GM19043 (cell line): ENCODE results near the gene PDE4D.

Source experiments
- ATAC-seq: cut with Tn5 transposase; IDR thresholded peaks from one replicate; pipeline ENCODE4 v1.9.1; 2021; ENCODE audit warnings: low read depth; ENCODE audit not compliant: unreplicated experiment

The PDE4D gene

DNA sequence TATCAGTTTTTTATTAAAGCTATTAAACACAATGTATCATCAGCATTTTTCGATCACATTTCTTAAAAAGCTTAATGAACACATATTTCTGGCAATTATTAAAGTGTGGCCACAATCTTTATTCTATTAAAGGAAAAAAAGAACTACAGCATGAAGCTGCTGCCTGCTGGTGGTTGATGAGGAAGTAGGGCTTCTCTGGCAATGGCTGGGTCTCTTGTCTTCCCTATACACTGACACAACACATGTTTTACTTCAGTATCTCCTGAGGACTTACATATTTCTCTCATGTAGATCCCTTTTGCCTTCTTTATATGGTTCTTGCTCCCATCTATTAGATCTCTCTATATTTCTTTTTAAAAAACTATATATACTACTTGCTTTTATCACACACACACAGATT is 719.9 kb downstream of the PDE4D start:
- no peak for ATAC-seq

DNA sequence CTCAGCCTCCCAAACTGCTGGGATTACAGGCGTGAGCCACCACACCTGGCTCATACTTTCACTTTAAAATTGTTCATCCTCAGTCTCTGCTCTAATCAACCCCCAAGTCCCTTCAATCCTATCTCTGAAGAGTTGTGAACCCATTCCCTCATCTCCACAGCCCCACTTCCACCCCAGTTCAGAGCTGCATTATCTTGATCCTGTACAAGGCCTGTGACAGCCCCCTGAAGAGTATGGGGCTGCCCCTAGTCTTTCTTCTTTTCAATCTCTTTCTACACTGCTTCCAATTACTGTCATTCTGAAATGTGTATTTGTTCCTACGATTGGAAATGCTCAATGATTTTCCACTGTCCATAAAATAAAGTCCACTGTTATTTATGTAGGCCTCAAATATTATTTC is 722.4 kb downstream of the PDE4D start:
- ATAC-seq = no peak

DNA sequence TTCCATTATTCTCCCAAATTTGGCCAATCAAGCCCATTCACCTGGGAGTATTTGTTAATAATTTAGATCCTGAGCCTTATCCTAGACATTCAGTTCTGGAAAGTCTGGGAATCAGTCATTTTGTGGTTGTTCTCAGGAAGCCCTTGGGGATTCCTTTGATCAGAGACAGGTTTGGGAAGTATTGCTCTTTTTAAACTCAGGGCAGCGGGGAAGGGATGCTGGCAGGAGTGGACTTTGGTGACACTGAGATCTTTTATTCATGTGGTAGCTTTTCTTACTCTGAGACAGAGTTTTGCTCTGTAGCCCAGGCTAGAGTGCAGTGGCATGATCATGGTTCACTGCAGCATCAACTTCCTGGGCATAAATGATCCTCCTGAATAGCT is 723.8 kb downstream of the PDE4D start:
- no peak for ATAC-seq

GRCh38 chr5:59169081-59169767 is 724.3 kb downstream of the PDE4D start:
- no peak for ATAC-seq

DNA sequence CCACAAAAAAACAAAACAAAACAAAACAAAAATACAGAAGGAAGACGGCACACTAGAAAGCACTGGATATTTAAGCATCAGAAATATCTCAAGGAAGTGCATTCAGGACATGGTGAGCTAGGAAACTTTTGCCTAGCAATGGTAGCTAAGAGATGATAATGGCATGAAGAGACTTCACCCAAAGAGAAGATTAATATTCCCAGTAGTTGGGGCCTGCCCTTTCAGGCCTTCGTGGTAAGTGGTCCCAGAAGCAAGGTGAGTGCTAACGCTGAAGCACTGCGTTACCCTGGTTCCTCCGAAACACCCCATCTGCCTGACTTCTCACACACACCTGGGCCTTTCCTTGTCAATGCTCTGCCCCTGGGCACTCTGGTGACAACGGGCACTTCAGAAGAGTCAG is 725.5 kb downstream of the PDE4D start:
- no peak for ATAC-seq

DNA sequence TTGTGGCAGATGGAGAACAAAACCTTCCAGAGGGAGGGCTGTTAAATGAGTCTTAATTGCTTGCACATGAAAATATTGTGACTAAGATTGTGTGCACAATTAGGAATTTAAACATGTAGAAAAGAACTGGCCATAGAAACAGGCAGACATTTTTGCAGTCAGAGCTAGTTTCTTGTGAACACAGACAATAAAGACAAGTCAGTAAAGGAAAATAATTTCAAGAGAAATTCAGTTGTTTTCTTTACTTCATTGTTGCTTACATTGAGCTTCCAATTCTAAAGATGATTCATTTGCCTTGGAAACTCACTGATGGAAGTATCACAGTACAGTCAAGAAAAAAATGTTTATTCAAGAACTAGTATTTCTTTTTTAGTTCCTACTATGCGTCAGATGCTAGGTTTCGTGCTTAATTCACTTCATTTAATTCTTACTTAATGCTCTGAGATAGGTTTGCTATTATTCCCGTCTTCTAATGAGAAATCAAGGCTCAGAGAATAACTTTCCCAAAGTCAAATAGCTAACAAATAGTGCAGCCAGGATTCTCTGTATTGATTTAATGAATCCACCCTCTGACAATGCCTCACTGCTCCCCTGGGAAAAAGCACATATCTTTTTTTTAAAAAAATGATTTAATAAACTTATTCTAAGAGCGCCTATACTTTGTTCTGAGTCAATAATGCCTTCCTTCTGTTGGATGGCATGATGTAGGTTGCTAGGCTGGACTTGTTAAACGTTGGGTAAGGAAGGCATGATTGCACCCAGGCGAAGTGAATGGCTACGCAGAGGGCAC is 729.3 kb downstream of the PDE4D start:
- no peak for ATAC-seq

DNA sequence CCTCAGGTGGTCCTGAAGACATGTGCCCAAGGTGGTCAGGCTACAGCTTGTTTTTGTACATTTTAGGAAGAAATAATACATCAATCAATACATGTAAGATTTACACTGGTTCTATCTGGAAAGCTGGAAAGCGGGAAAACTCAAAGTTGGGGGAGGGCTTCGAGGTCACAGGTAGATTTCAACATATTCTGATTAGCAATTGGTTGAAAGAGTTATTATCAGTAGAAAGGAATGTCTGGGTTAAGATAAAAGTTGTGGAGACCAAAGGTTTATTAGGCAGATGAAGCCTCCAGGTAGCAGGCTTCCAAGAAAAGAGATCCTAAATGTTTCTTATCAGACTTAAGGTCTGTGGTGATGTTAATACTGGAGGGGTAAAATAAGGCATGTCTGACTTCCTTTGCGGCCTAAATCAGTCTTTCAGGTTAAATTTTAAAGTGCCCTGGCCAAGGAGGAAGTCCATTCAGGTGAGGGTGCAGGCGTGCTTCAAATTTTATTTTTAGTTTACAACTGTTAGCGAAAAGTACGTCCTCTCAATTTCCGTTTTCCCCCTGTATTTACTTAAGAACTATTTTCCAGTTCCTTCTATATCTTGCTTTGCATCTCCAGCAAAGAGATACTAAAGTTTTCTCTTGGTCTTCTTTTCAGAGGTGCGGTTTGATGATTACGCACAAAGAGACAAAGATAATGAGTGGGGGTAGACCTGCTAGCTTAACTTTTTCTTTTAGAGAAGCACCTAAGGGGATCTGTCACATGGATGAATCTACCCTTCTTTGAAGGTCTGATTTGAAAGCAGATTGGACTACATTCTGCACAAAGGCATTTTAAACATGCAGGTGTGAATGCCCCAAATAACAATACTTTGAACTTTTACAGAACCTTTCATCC is 732.1 kb downstream of the PDE4D start:
- ATAC-seq = no peak

DNA sequence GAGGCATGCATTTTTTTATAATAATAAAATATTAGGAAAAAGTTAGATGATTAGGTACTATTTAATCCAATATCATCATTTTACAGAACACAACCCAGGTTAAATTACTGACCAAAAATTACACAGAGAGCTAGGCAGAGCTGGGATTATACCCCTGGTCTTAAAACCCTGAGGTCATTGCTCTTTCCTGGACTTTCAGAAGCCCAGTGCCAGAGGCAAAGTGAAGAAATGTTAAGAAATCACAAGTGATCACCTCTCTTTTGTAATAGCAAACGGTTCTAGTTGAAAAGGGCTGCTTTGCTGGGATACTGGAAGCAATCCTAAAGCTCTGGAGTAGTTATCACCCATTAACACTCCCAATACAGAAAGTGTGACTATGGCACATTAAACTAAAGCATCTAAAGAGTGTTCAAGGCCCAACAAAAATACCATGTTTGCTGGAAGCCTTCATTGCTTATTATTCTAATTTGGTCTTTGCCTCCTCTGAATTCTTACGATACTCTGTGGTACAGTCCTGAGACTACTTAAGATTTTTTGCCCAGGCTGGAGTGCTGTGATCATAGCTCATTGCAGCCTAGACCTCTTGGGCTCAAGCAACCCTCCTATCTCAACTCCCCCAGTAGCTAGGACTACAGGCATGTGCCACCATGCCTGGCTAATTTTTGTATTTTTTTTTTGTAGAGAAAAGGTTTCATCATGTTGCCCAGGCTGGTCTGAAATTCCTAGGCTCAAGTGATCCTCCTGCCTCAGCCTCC is 734.7 kb downstream of the PDE4D start:
- ATAC-seq = no peak

GRCh38 chr5:59158165-59158564 is 735.4 kb downstream of the PDE4D start:
- ATAC-seq = no peak

DNA sequence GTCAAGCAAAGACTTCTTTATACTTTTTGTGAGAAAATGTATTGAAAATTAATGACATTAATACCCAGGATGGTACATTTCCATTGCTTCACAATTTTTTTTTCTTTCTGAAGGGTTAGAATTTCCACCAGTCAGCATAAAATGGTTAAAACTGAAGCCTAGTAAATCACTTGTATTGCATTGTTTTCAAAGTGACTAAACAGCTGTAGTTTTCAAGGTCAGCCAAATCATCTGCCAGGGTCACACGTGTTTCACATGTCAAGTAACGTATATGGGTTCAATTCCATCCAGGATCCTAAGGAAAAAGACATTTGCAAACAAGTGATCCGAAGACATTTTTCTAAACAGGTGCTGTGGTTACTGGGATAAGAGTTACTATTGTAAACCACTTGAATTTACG is 736.5 kb downstream of the PDE4D start:
- ATAC-seq = no peak

DNA sequence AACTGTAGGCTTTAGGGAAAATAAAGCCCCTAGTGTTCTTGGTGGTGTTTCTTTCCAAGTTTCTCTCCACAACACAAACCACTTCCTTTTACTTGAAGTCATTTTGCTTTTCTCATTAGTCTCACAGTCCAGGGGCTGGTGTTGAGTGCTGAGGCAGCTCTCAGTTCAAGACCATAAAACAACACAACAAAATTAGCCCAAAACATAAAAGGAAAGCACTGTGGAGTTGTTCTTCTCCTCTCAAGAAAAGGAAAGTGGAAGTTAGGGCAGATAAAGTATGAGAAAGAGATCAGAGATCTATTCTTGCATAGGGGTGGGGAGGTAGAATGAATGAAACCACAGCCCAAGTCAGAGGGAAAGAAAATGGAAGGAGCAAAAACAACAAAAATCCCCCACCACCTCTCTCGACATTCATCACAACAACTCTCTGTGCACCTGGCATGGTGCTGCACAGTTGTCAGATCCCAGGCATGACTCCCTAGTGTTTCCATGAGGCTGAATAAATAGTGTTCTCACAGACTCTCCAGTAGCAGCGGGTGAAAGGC is 740.8 kb downstream of the PDE4D start:
- ATAC-seq = no peak

- no peak for ATAC-seq
Measured at GRCh38 chr5:59151162-59151889, 742.2 kb downstream of the PDE4D start.

GRCh38 chr5:59149827-59150226 is 743.7 kb downstream of the PDE4D start:
- ATAC-seq = no peak

- ATAC-seq = no peak
Measured at GRCh38 chr5:59149271-59149670, 744.3 kb downstream of the PDE4D start.

DNA sequence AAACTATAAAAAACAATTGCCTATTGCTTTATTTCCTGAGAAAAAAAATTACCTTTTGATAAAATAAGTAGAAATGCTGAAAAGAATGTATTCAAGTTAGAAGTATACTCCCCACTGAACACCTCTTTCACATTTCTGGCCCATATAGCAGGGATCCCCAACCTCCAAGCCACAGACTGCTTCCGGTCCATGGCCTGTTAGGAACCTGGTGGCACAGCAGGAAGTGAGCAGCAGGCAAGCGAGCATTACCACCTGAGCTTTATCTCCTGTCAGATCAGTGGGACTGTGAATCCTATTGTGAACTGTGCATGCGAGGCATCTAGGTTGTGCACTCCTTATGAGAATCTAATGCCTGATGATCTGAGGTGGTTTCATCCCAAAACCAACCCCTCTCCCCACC is 746.8 kb downstream of the PDE4D start:
- no peak for ATAC-seq

GRCh38 chr5:59143926-59144333 is 749.6 kb downstream of the PDE4D start:
- peak; percentile 95 for ATAC-seq

DNA sequence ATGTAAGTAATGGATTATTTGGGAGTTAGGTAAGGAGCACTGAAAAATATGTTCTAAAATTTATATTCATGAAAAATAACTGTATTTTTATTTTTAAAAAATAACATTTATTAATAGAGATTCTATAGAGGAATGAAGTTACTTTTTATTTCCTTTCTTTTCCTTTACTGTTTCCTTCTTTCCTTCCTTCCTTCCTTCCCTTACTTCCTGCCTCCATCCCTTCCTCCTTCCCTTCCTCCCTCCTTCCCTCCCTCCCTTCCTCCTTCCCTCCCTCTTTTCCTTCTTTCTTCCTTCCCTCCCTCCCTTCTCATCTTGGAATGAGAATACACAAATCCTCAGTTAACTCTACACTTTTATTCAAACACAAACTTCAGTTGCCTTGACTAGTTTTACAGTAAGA is 750.6 kb downstream of the PDE4D start:
- no peak for ATAC-seq

DNA sequence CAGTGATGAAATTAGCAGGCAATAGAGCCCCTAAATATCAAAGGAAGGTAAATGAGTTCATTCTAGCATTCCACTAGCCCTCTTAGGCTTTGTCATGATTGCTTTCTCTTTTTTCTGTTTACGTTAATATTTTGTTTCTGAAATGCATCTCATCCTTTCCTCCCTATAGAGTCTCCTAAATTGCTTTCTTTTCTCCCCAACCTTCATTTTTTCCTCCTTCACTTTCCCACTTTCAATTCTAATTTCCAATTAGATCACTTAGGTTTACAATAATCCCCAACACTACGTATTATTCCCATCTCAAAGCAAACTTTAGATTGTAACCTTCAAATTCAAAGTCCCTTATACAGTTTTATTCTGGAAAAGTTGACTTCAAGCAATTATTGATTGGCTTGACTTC is 751.4 kb downstream of the PDE4D start:
- ATAC-seq = no peak

GRCh38 chr5:59140133-59140532 is 753.4 kb downstream of the PDE4D start:
- no peak for ATAC-seq

GRCh38 chr5:59139695-59140094 is 753.8 kb downstream of the PDE4D start:
- ATAC-seq = no peak
